Keratinocyte (primary cell): ENCODE results near the gene PTPN14. TPM values are rescaled to one million over a fixed set of nuclear protein-coding genes. Genes with fewer than 3 reads are reported as not detected.

Experiments used
- DNase-seq: peaks from one replicate; pipeline ENCODE4 v3.0.0-alpha.2; 2011; ENCODE audit warnings: low read depth, missing footprints, low spot score
- FAIRE-seq: peaks from 2 replicates; lab custom pipeline; 2011; peaks lifted over from hg19 to GRCh38; lab: Jason Lieb, UNC
- H2AFZ ChIP-seq: 2 replicates; pipeline ENCODE4 v1.6.0; 2012; ENCODE audit warnings: low read length, control low read depth, inconsistent platforms; ENCODE audit not compliant: control insufficient read depth
- H3K27ac ChIP-seq: 2 replicates; pipeline ENCODE4 v1.5.1; 2011; ENCODE audit warnings: low read length; ENCODE audit not compliant: control insufficient read depth, insufficient read depth
- H3K27me3 ChIP-seq: 3 replicates; pipeline ENCODE4 v1.6.0; 2011; ENCODE audit warnings: low read length; ENCODE audit not compliant: control insufficient read depth, insufficient read depth; ENCODE audit errors: extremely low read depth
- H3K36me3 ChIP-seq, 2 experiments: 2 replicates in 1 of 2; 3 replicates in 1 of 2; pipeline ENCODE4 v1.5.1; 2011; ENCODE audit warnings: low read length in 2 of 2, mild to moderate bottlenecking in 1 of 2; ENCODE audit not compliant: control insufficient read depth in 2 of 2, insufficient read depth in 2 of 2; ENCODE audit errors: extremely low read depth in 1 of 2
- H3K4me1 ChIP-seq: 3 replicates; pipeline ENCODE4 v1.5.1; 2011; ENCODE audit warnings: low read length; ENCODE audit not compliant: control insufficient read depth, insufficient read depth; ENCODE audit errors: extremely low read depth
- H3K4me2 ChIP-seq: 3 replicates; pipeline ENCODE4 v1.6.0; 2011; ENCODE audit warnings: low read depth, low read length; ENCODE audit not compliant: control insufficient read depth, insufficient read depth; ENCODE audit errors: extremely low read depth
- H3K4me3 ChIP-seq, 3 experiments: fragments of 200-600 bp in 1 of 3; sonication (generic) in 1 of 3; 2 replicates in 2 of 3; 3 replicates in 1 of 3; pipeline ENCODE4 v1.5.1; 2011 to 2016; ENCODE audit warnings: low read length in 3 of 3, mild to moderate bottlenecking in 3 of 3, control low read depth in 2 of 3, inconsistent platforms in 1 of 3, low read depth in 1 of 3, mixed read lengths in 1 of 3, mixed run types in 1 of 3, moderate library complexity in 1 of 3; ENCODE audit not compliant: control insufficient read depth in 2 of 3, insufficient read depth in 2 of 3; ENCODE audit errors: extremely low read depth in 1 of 3
- H3K79me2 ChIP-seq: 2 replicates; pipeline ENCODE4 v1.6.0; 2012; ENCODE audit warnings: low read length; ENCODE audit not compliant: control insufficient read depth, insufficient read depth
- H3K9ac ChIP-seq: 3 replicates; pipeline ENCODE4 v1.6.0; 2011; ENCODE audit warnings: low read length; ENCODE audit not compliant: control insufficient read depth, insufficient read depth; ENCODE audit errors: extremely low read depth
- H3K9me1 ChIP-seq: 3 replicates; pipeline ENCODE4 v1.6.0; 2011; ENCODE audit warnings: low read length; ENCODE audit not compliant: control insufficient read depth, insufficient read depth; ENCODE audit errors: extremely low read depth
- H3K9me3 ChIP-seq: 2 replicates; pipeline ENCODE4 v1.5.1; 2012; ENCODE audit warnings: low read depth, low read length; ENCODE audit not compliant: control insufficient read depth
- H4K20me1 ChIP-seq: 3 replicates; pipeline ENCODE4 v1.6.0; 2011; ENCODE audit warnings: low read length; ENCODE audit not compliant: control insufficient read depth, insufficient read depth; ENCODE audit errors: extremely low read depth
- EZH2 ChIP-seq: IDR thresholded peaks from one replicate; pipeline ENCODE4 v1.6.1; 2012; ENCODE audit warnings: inconsistent platforms, mild to moderate bottlenecking, low read length, moderate library complexity
- dilution Hi-C: fragments of 300-500 bp; cut with MboI; formaldehyde crosslinking; loops from one replicate; pipeline ENCODE4 v1.7.0; 2020; ENCODE audit warnings: low sequenced_read_pairs; ENCODE audit not compliant: extremely low pct_ligation_motif_present
- polyA plus RNA-seq, 5 experiments: library from polyadenylated mRNA; depleted of rRNA in 3 of 5; stranded (reverse) in 3 of 5; stranded (forward) in 1 of 5; unstranded in 1 of 5; fragments of >200 nt; gene quantifications; 1 replicate in 1 of 5; 2 replicates in 3 of 5; 3 replicates in 1 of 5; pipeline versions ENCODE4 v1.2.1 to v1.2.3, GENCODE V29; 2011 to 2012; ENCODE audit warnings: missing spikeins in 2 of 5, low read depth in 1 of 5, low replicate concordance in 1 of 5
- TF ChIP-seq, protein P1 (sequence below), 3 experiments: IDR thresholded peaks in 1 of 3; conservative IDR thresholded peaks in 1 of 3; optimal IDR thresholded peaks in 1 of 3; 2 replicates in 2 of 3; 3 replicates in 1 of 3; pipeline versions ENCODE3 to v1.5.1; 2011; ENCODE audit warnings: low read length in 3 of 3, mild to moderate bottlenecking in 3 of 3, moderate library complexity in 2 of 3, control low read depth in 1 of 3, inconsistent platforms in 1 of 3; ENCODE audit not compliant: insufficient read depth in 2 of 3; ENCODE audit errors: extremely low read depth in 1 of 3

PTPN14 gene
- polyA plus RNA-seq, 1 donor (not counting 4 experiments of a cell fraction or from before 2014, with no cell fraction given), result 29.9 TPM

DNA sequence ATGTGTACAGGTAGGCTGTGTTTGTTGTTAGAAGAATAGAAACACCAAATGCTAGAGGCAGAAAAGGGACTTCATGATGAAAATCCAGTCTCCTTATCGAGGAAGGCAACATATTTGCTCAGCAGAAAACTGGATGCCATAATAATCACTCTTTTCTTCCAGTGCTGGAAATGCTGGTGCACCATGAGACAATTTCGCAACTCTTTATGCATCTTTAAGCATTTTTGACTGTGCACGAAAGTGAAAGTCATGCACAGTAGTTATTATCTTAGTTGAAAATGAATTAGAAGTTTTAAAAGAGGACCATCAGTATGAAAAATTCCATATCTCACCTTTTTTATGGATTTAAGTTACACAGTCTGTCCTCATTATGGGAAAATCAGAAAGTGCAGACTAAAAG, 241.4 kb downstream of the PTPN14 start:
- no peak overlapping the region for H2AFZ ChIP-seq
- no peak for TF ChIP-seq EZH2
- TF ChIP-seq, protein P1, sequence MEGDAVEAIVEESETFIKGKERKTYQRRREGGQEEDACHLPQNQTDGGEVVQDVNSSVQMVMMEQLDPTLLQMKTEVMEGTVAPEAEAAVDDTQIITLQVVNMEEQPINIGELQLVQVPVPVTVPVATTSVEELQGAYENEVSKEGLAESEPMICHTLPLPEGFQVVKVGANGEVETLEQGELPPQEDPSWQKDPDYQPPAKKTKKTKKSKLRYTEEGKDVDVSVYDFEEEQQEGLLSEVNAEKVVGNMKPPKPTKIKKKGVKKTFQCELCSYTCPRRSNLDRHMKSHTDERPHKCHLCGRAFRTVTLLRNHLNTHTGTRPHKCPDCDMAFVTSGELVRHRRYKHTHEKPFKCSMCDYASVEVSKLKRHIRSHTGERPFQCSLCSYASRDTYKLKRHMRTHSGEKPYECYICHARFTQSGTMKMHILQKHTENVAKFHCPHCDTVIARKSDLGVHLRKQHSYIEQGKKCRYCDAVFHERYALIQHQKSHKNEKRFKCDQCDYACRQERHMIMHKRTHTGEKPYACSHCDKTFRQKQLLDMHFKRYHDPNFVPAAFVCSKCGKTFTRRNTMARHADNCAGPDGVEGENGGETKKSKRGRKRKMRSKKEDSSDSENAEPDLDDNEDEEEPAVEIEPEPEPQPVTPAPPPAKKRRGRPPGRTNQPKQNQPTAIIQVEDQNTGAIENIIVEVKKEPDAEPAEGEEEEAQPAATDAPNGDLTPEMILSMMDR (optimal IDR thresholded peaks at IDR 0.05 in 1 of 3, IDR thresholded peaks at IDR 0.05 in 1 of 3, conservative IDR thresholded peaks at IDR 0.05 in 1 of 3; ENCODE audit: extremely low read depth in 1 of 3, insufficient read depth in 2 of 3, low read length in 3 of 3), result no peak
- H3K9me3 ChIP-seq, result no peaks in the 10 kb centered on the region
- DNase-seq, result no peak
- H3K4me3 ChIP-seq, result no peak overlapping the region
- no peak overlapping the region for H3K9ac ChIP-seq
- no peak overlapping the region for H3K4me2 ChIP-seq
- no peak for FAIRE-seq
- H3K79me2 ChIP-seq, result peaks cover under 1% of the 10 kb centered on the region
- dilution Hi-C loops, result no loop called here
- no peaks in the 10 kb centered on the region for H3K9me1 ChIP-seq
- no peak overlapping the region for H3K27ac ChIP-seq
- peaks cover 3% of the 10 kb centered on the region in 2 experiments for H3K36me3 ChIP-seq
- no peaks in the 10 kb centered on the region for H3K27me3 ChIP-seq
- H3K4me1 ChIP-seq, result no peaks in the 10 kb centered on the region
- no peaks in the 10 kb centered on the region for H4K20me1 ChIP-seq

DNA sequence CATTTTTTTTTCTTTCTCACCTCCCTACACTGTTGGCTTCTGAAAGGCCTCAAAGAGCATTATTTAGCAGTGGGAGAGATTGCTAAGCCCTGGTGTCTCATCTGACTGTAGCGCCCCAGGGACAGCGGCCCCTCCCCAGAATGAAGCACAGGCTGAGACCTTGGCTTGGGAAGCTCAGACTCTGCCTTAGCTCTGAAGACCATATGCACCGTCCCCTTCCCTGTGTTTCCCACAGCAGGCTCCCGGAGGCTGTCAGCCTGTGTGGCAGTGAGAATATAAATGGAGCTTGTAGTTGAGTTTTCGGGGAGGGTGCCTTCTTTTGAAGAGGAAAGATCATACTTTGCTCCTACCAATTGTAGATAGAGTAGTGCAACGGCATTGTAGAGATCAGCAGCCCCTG, 245.1 kb downstream of the PTPN14 start:
- Histone ChIP-seq H3K79me2 (peaks cover 10% of the 10 kb centered on the region), H3K4me1 (no peaks in the 10 kb centered on the region), H3K9me1 (no peaks in the 10 kb centered on the region), H4K20me1 (no peaks in the 10 kb centered on the region), H3K4me3 (no peak overlapping the region), H3K9me3 (no peaks in the 10 kb centered on the region), H3K4me2 (no peak overlapping the region), H3K27ac (no peak overlapping the region), H3K9ac (no peak overlapping the region), H3K36me3 (peaks cover 3 to 4% of the 10 kb centered on the region in 2 experiments), H2AFZ (no peak overlapping the region), H3K27me3 (no peaks in the 10 kb centered on the region)
- no peak for DNase-seq
- TF ChIP-seq EZH2, result no peak
- TF ChIP-seq, protein P1 (optimal IDR thresholded peaks at IDR 0.05 in 1 of 3, IDR thresholded peaks at IDR 0.05 in 1 of 3, conservative IDR thresholded peaks at IDR 0.05 in 1 of 3; ENCODE audit: extremely low read depth in 1 of 3, insufficient read depth in 2 of 3, low read length in 3 of 3), result no peak
- no peak for FAIRE-seq
- dilution Hi-C loops, result no loop called here
